ENCODE measurements around the gene KLHL11.
"Not testable (repeated sequence)": the region's sequence is repeated elsewhere in the genome, so short reads cannot be mapped to it uniquely, and the experiment has no call there.

The KLHL11 gene

GRCh38 chr17:41837761-41838538 is 27.3 kb downstream of the KLHL11 start, which contains the start of gene KLHL10:
Gene KLHL10, plus strand, starts transcription at chr17:41837825. Its CDS starts 108 bp downstream, at chr17:41837933.
- Histone ChIP-seq H3K4me3 (ENCODE audit: control insufficient read depth in 1 of 7, extremely low read depth in 1 of 7, insufficient read depth in 4 of 7, low read depth in 2 of 7, low read length in 6 of 7) (peak within 1 kb of the TSS in 5 of 7 experiments; percentile 42 to 85 (median 79)), H3K27ac (ENCODE audit: insufficient read depth in 1 of 2, low read depth in 1 of 2, low read length in 2 of 2, poor library complexity in 1 of 2, severe bottlenecking in 2 of 2) (no peak within 1 kb of the TSS), H3K27me3 (replicated peaks in 2 of 5; ENCODE audit: control insufficient read depth in 4 of 5, insufficient read depth in 5 of 5, low read length in 4 of 5) (no peaks in the 10 kb centered on the region), H3K4me1 (ENCODE audit: control extremely low read depth in 1 of 4, control insufficient read depth in 4 of 4, insufficient read depth in 4 of 4, low read length in 3 of 4) (peaks cover 0 to 15% (median 10%) of the 10 kb centered on the region in 4 experiments), H3K9me3 (ENCODE audit: control extremely low read depth in 1 of 5, control insufficient read depth in 4 of 5, insufficient read depth in 2 of 5, low read depth in 1 of 5, low read length in 4 of 5) (no peaks in the 10 kb centered on the region), H3K36me3 (ENCODE audit: control insufficient read depth in 4 of 4, insufficient read depth in 4 of 4, low read length in 3 of 4) (no peaks in the 10 kb centered on the region)
- ChIA-PET POLR2A (no interaction called here), CTCF (interaction anchor here (1.3 to 1.7 kb wide), 3 partner anchors 9 to 41 kb away, joined by 3 to 4 read pairs (median 3); no protein-coding TSS in a partner anchor)
- WGBS (ENCODE audit: insufficient coverage): 98% methylated on average over 15 of the region's 15 CpGs
- DNase-seq: no peak

- ChIA-PET POLR2A (no interaction called here), CTCF (no interaction called here)
- Histone ChIP-seq H3K9me3 (ENCODE audit: control extremely low read depth in 1 of 5, control insufficient read depth in 4 of 5, insufficient read depth in 2 of 5, low read depth in 1 of 5, low read length in 4 of 5) (no peaks in the 10 kb centered on the region), H3K4me1 (ENCODE audit: control extremely low read depth in 1 of 4, control insufficient read depth in 4 of 4, insufficient read depth in 4 of 4, low read length in 3 of 4) (peaks cover 0 to 15% (median 10%) of the 10 kb centered on the region in 4 experiments), H3K27me3 (replicated peaks in 2 of 5; ENCODE audit: control insufficient read depth in 4 of 5, insufficient read depth in 5 of 5, low read length in 4 of 5) (no peaks in the 10 kb centered on the region), H3K4me3 (ENCODE audit: control insufficient read depth in 1 of 7, extremely low read depth in 1 of 7, insufficient read depth in 4 of 7, low read depth in 2 of 7, low read length in 6 of 7) (peak overlapping the region; percentile 42 to 85 (median 74)), H3K27ac (ENCODE audit: insufficient read depth in 1 of 2, low read depth in 1 of 2, low read length in 2 of 2, poor library complexity in 1 of 2, severe bottlenecking in 2 of 2) (no peak overlapping the region), H3K36me3 (ENCODE audit: control insufficient read depth in 4 of 4, insufficient read depth in 4 of 4, low read length in 3 of 4) (peaks cover under 1 to 5% (median 3%) of the 10 kb centered on the region in 4 experiments)
- WGBS (ENCODE audit: insufficient coverage): 51% methylated on average over 17 of the region's 21 CpGs
- DNase-seq: no peak
Measured at GRCh38 chr17:41836550-41837196, 28.6 kb downstream of the KLHL11 start.

DNA sequence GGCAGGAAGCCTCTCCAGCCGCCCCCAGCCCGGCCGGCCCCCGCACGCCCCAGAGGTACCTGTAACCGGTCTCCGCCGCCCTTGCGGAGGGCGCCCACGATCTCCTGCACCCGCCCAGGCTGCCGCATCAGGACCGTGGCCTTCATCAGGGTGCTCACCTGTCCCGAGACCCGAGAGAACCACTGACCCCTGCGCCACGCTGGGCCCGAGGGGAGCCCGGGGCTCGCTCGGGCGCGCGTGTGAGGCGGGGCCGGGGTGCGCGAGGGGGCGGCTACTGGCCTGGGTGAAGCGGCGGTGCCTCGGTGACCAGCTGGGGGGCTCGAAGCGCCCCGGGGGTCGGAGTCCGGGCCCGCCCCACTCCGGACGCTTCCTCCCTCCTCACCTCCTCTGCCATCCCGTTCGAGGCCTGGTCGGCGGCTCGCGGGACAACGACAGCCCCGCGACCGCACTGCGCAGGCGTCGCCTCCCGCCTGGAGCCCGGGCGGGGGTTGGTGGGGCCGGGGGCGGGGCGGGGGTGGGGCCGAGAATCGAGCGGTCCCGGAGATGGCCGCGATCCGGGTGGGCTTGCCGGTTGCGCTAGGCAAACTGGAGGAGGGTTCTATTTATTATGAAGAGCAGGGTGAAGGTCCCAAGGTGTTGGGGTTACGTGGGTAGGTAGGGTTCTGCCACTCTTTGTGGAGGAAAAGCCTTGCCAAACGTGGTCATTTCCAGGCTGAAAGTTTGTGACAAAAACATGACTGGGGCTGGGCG is 29.2 kb downstream of the KLHL11 start, which contains the start of gene NT5C3B:
NT5C3B (minus strand) TSS at position 433 of the 750 bp plus-strand sequence; CDS start at position 394, 39 bp downstream.
- under 1% methylated on average over 34 of the region's 72 CpGs for WGBS (ENCODE audit: insufficient coverage)
- Histone ChIP-seq H3K36me3 (ENCODE audit: control insufficient read depth in 4 of 4, insufficient read depth in 4 of 4, low read length in 3 of 4) (peaks cover 2 to 11% (median 8%) of the 10 kb centered on the region in 4 experiments), H3K9me3 (ENCODE audit: control extremely low read depth in 1 of 5, control insufficient read depth in 4 of 5, insufficient read depth in 2 of 5, low read depth in 1 of 5, low read length in 4 of 5) (no peaks in the 10 kb centered on the region), H3K27ac (ENCODE audit: insufficient read depth in 1 of 2, low read depth in 1 of 2, low read length in 2 of 2, poor library complexity in 1 of 2, severe bottlenecking in 2 of 2) (no peak within 1 kb of the TSS), H3K4me1 (ENCODE audit: control extremely low read depth in 1 of 4, control insufficient read depth in 4 of 4, insufficient read depth in 4 of 4, low read length in 3 of 4) (peaks cover 0 to 15% (median 10%) of the 10 kb centered on the region in 4 experiments), H3K4me3 (ENCODE audit: control insufficient read depth in 1 of 7, extremely low read depth in 1 of 7, insufficient read depth in 4 of 7, low read depth in 2 of 7, low read length in 6 of 7) (peak within 1 kb of the TSS; percentile 71 to 85 (median 79)), H3K27me3 (replicated peaks in 2 of 5; ENCODE audit: control insufficient read depth in 4 of 5, insufficient read depth in 5 of 5, low read length in 4 of 5) (no peaks in the 10 kb centered on the region)
- ChIA-PET POLR2A (no interaction called here), CTCF (no interaction called here)
- peak; percentile 26 to 54 (median 49) for DNase-seq

GRCh38 chr17:41835214-41835799 is 29.9 kb downstream of the KLHL11 start:
- ChIA-PET CTCF (interaction anchor here (0.6 kb wide), 1 partner anchor 46 kb away, joined by 3 read pairs; no protein-coding TSS in a partner anchor), POLR2A (no interaction called here)
- H3K36me3 ChIP-seq (ENCODE audit: control insufficient read depth in 4 of 4, insufficient read depth in 4 of 4, low read length in 3 of 4): peaks cover 2 to 17% (median 13%) of the 10 kb centered on the region in 4 experiments
- H3K4me3 ChIP-seq (ENCODE audit: control insufficient read depth in 1 of 7, extremely low read depth in 1 of 7, insufficient read depth in 4 of 7, low read depth in 2 of 7, low read length in 6 of 7): peak overlapping the region; percentile 63 to 85 (median 79)
- 16% methylated on average over 8 of the region's 13 CpGs for WGBS (ENCODE audit: insufficient coverage)
- H3K27ac ChIP-seq (ENCODE audit: insufficient read depth in 1 of 2, low read depth in 1 of 2, low read length in 2 of 2, poor library complexity in 1 of 2, severe bottlenecking in 2 of 2): no peak overlapping the region
- H3K4me1 ChIP-seq (ENCODE audit: control extremely low read depth in 1 of 4, control insufficient read depth in 4 of 4, insufficient read depth in 4 of 4, low read length in 3 of 4): peaks cover 0 to 15% (median 10%) of the 10 kb centered on the region in 4 experiments
- no peaks in the 10 kb centered on the region for H3K27me3 ChIP-seq (replicated peaks in 2 of 5; ENCODE audit: control insufficient read depth in 4 of 5, insufficient read depth in 5 of 5, low read length in 4 of 5)
- peak in 2 of 3 donors; percentile 13 to 14 for DNase-seq
- no peaks in the 10 kb centered on the region for H3K9me3 ChIP-seq (ENCODE audit: control extremely low read depth in 1 of 5, control insufficient read depth in 4 of 5, insufficient read depth in 2 of 5, low read depth in 1 of 5, low read length in 4 of 5)

DNA sequence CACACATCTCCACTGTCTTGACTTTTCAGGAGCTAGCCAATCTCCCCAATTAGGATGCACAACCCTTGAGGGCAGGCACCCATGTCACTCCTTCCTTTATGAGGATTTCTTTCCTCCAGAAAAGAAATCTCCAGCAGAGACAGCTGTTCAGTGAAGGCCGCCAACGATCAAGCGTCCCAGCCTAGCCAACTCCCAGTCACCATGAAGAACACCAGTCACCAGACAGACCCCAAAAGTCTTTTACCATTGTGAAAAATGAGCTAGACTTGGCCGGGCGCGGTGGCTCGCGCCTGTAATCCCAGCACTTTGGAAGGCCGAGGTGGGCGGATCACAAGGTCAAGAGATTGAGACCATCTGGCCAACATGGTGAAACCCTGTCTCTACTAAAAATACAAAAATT is 35.3 kb downstream of the KLHL11 start:
- CTCF ChIA-PET: interaction anchor here (1.1 to 1.6 kb wide), 5 partner anchors 9 to 20 kb away, joined by 3 to 8 read pairs (median 3); partner anchors contain the start of gene P3H4
- POLR2A ChIA-PET, DNase-seq: not testable (repeated sequence)

GRCh38 chr17:41825175-41825845 is 39.9 kb downstream of the KLHL11 start:
- ChIA-PET POLR2A (no interaction called here), CTCF (no interaction called here)
- no peak overlapping the region for H3K27ac ChIP-seq (ENCODE audit: insufficient read depth in 1 of 2, low read depth in 1 of 2, low read length in 2 of 2, poor library complexity in 1 of 2, severe bottlenecking in 2 of 2)
- DNase-seq: no peak
- no peak overlapping the region for H3K4me3 ChIP-seq (ENCODE audit: control insufficient read depth in 1 of 7, extremely low read depth in 1 of 7, insufficient read depth in 4 of 7, low read depth in 2 of 7, low read length in 6 of 7)
- H3K9me3 ChIP-seq (ENCODE audit: control extremely low read depth in 1 of 5, control insufficient read depth in 4 of 5, insufficient read depth in 2 of 5, low read depth in 1 of 5, low read length in 4 of 5): no peaks in the 10 kb centered on the region
- H3K27me3 ChIP-seq (replicated peaks in 2 of 5; ENCODE audit: control insufficient read depth in 4 of 5, insufficient read depth in 5 of 5, low read length in 4 of 5): no peaks in the 10 kb centered on the region
- 97% methylated on average over 17 of the region's 19 CpGs for WGBS (ENCODE audit: insufficient coverage)
- no peaks in the 10 kb centered on the region for H3K4me1 ChIP-seq (ENCODE audit: control extremely low read depth in 1 of 4, control insufficient read depth in 4 of 4, insufficient read depth in 4 of 4, low read length in 3 of 4)
- peaks cover 4 to 35% (median 25%) of the 10 kb centered on the region in 4 experiments for H3K36me3 ChIP-seq (ENCODE audit: control insufficient read depth in 4 of 4, insufficient read depth in 4 of 4, low read length in 3 of 4)

More for the DNA sequence above, 35.3 kb downstream of the KLHL11 start:
- 86% methylated on average over 7 of the region's 10 CpGs for WGBS (ENCODE audit: insufficient coverage)
- not testable (repeated sequence) for H3K27ac ChIP-seq (ENCODE audit: insufficient read depth in 1 of 2, low read depth in 1 of 2, low read length in 2 of 2, poor library complexity in 1 of 2, severe bottlenecking in 2 of 2); H3K9me3 ChIP-seq (ENCODE audit: control extremely low read depth in 1 of 5, control insufficient read depth in 4 of 5, insufficient read depth in 2 of 5, low read depth in 1 of 5, low read length in 4 of 5); H3K4me1 ChIP-seq (ENCODE audit: control extremely low read depth in 1 of 4, control insufficient read depth in 4 of 4, insufficient read depth in 4 of 4, low read length in 3 of 4); H3K4me3 ChIP-seq (ENCODE audit: control insufficient read depth in 1 of 7, extremely low read depth in 1 of 7, insufficient read depth in 4 of 7, low read depth in 2 of 7, low read length in 6 of 7); H3K27me3 ChIP-seq (replicated peaks in 2 of 5; ENCODE audit: control insufficient read depth in 4 of 5, insufficient read depth in 5 of 5, low read length in 4 of 5)
- peaks cover 6 to 46% (median 35%) of the 10 kb centered on the region in 4 experiments for H3K36me3 ChIP-seq (ENCODE audit: control insufficient read depth in 4 of 4, insufficient read depth in 4 of 4, low read length in 3 of 4)

All from common myeloid progenitor, CD34-positive (primary cell).